ENCODE measurements around the gene ROR2. TPM values are rescaled to one million over a fixed set of nuclear protein-coding genes. Genes with fewer than 3 reads are reported as not detected.

Gene ROR2
- total and polyA plus RNA-seq, 2 of the 8 experiments (the other 6 are each of a cell fraction or from before 2014, with no cell fraction given) = 2.7 to 4.3 TPM

GRCh38 chr9:91660521-91660920 is 289.5 kb downstream of the ROR2 start:
- Histone ChIP-seq H3K79me2 (ENCODE audit: control insufficient read depth in 1 of 2, insufficient read depth in 2 of 2, low read length in 2 of 2) (no peaks in the 10 kb centered on the region), H2BK15ac (ENCODE audit: low read length) (no peak overlapping the region), H3K79me1 (ENCODE audit: low read depth, low read length) (no peaks in the 10 kb centered on the region), H3K9me3 (ENCODE audit: insufficient read depth in 2 of 2, low read depth in 1 of 2, low read length in 1 of 2) (no peaks in the 10 kb centered on the region), H2AFZ (ENCODE audit: low read length) (no peak overlapping the region; the same call in 1 of the 2 replicates), H2BK20ac (ENCODE audit: low read length) (no peak overlapping the region), H2BK120ac (replicated peaks; ENCODE audit: low read depth, low read length) (no peak overlapping the region), H3K56ac (replicated peaks; ENCODE audit: insufficient read length, low read depth, low read length) (no peak overlapping the region), H3K27ac (ENCODE audit: low read depth, low read length) (no peak overlapping the region), H3K27me3 (replicated peaks in 1 of 4; ENCODE audit: control insufficient read depth in 3 of 4, extremely low read depth in 1 of 4, insufficient read depth in 3 of 4, low read length in 3 of 4) (no peaks in the 10 kb centered on the region), H3K18ac (ENCODE audit: extremely low read depth, low read length) (no peak overlapping the region), H3K23ac (ENCODE audit: insufficient read length) (no peak overlapping the region), H4K8ac (ENCODE audit: extremely low read depth, insufficient read depth, low read length) (no peak overlapping the region), H3K4me1 (replicated peaks in 1 of 4; ENCODE audit: control insufficient read depth in 3 of 4, insufficient read depth in 4 of 4, low read length in 3 of 4) (peaks cover 0 to 9% (median 2%) of the 10 kb centered on the region in 4 experiments; a peak in 3 of 7 replicates), H4K20me1 (replicated peaks in 1 of 2; ENCODE audit: control insufficient read depth in 1 of 2, insufficient read depth in 2 of 2, low read length in 2 of 2) (no peaks in the 10 kb centered on the region), H2BK5ac (ENCODE audit: low read depth, low read length) (no peak overlapping the region), H3K9ac (replicated peaks in 1 of 4; ENCODE audit: extremely low read depth in 1 of 4, low read depth in 3 of 4, low read length in 3 of 4) (no peak overlapping the region), H3K23me2 (ENCODE audit: low read depth, low read length) (no peaks in the 10 kb centered on the region), H4K91ac (replicated peaks; ENCODE audit: insufficient read length, low read length) (no peak overlapping the region), H3K4me2 (ENCODE audit: insufficient read depth in 1 of 2, low read depth in 2 of 2, low read length in 2 of 2) (no peak overlapping the region), H3K36me3 (ENCODE audit: control insufficient read depth in 2 of 4, insufficient read depth in 4 of 4, low read length in 3 of 4) (no peaks in the 10 kb centered on the region), H3K4me3 (ENCODE audit: extremely low read depth in 1 of 4, insufficient read depth in 2 of 4, low read depth in 3 of 4, low read length in 4 of 4) (no peak overlapping the region), H3K14ac (ENCODE audit: insufficient read length) (no peak overlapping the region), H3K4ac (replicated peaks; ENCODE audit: insufficient read length, low read depth, low read length) (no peak overlapping the region), H2BK12ac (ENCODE audit: low read depth, low read length) (no peak overlapping the region), H2AK5ac (ENCODE audit: low read depth, low read length) (no peak overlapping the region), H4K5ac (ENCODE audit: insufficient read length, low read depth, low read length) (no peak overlapping the region)
- CTCF ChIA-PET (ENCODE audit: partially characterized antibody) = interaction anchor here (0.8 to 5.1 kb wide), 17 partner anchors 10 to 715 kb away, joined by 3 to 43 read pairs (median 5); no protein-coding TSS in a partner anchor
- DNase-seq (ENCODE audit: low read depth in 1 of 2, low spot score in 2 of 2) (no peak), FAIRE-seq (no peak)
- 78% methylated on average over 1 of the region's 1 CpG; no CpG with 5 or more reads in 1 of the 2 experiments for WGBS, 2 experiments (ENCODE audit: extremely low coverage in 1 of 2, insufficient coverage in 1 of 2, insufficient read length in 1 of 2, insufficient replicate concordance in 2 of 2, low coverage in 1 of 2, low lambda C conversion rate in 2 of 2, missing lambda C conversion rate in 1 of 2)
- POLR2A ChIA-PET (ENCODE audit: partially characterized antibody) = no interaction called here
- no peak for TF ChIP-seq CREB1 (IDR thresholded peaks at IDR 0.05)
- TF ChIP-seq GTF2F1 (IDR thresholded peaks at IDR 0.05; ENCODE audit: borderline replicate concordance, low read depth, low read length) = no peak
- no peak for TF ChIP-seq PHF8 (conservative IDR thresholded peaks at IDR 0.05; ENCODE audit: low read depth, low read length)
- TF ChIP-seq SP2 (IDR thresholded peaks at IDR 0.05; ENCODE audit: low read length) = no peak
- no peak for TF ChIP-seq SAP30 (IDR thresholded peaks at IDR 0.05; ENCODE audit: insufficient read depth, insufficient replicate concordance, low read length)
- TF ChIP-seq ZNF274 (IDR thresholded peaks at IDR 0.05; ENCODE audit: borderline replicate concordance, extremely low read depth, low read length) = no peak

All from H1 (cell line).